Measurements from ENCODE around the gene BNC2.

Gene BNC2

DNA sequence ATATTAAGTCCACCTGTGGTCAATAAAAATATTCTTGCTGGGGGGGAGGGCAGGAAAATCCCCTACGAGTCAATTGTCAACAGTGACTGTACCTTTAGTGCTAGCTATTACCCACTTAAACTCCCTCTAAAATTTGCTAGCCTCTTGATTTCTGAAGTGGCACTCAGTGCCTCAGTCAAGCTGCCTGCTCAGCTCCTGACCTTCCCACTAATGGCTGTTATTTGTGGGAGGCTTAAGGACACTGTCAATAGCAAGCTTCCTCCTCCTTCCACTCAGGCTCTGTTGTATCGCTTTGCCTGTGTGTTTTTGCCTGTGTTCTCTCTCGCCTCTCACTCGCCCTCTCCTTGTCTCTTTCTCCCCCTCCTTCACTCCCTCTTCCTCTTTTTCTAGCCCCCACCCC lies 140.8 kb downstream of the BNC2 start:
- Mint-ChIP-seq H3K27ac (no peak overlapping the region), H3K4me1 (ENCODE audit: low read depth) (peaks cover 11% of the 10 kb centered on the region), H3K36me3 (ENCODE audit: low read depth) (no peaks in the 10 kb centered on the region), H3K9me3 (no peaks in the 10 kb centered on the region), H3K27me3 (peaks cover 55% of the 10 kb centered on the region), H3K4me3 (no peak overlapping the region)

DNA sequence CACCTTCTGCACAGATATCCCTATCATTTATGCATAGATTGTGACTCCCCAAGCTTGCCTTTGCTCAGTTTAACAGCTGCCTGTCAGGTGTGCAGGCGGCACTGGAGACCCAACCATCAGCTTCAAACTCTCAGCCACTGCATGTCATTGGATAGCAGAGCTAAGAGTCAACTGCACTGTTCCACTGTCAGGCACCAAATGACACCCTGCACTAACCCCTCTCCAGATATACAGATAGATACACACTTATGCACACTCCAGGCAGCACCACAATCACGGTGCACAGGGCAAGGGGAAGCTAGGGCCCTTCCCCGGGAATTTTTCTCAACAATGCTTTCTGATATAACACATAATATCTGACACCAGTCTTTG lies 142.3 kb downstream of the BNC2 start:
- H3K9me3 Mint-ChIP-seq = no peaks in the 10 kb centered on the region
- peaks cover 11% of the 10 kb centered on the region for H3K4me1 Mint-ChIP-seq (ENCODE audit: low read depth)
- no peak overlapping the region for H3K4me3 Mint-ChIP-seq
- no peak overlapping the region for H3K27ac Mint-ChIP-seq
- no peaks in the 10 kb centered on the region for H3K36me3 Mint-ChIP-seq (ENCODE audit: low read depth)
- peaks cover 60% of the 10 kb centered on the region for H3K27me3 Mint-ChIP-seq

DNA sequence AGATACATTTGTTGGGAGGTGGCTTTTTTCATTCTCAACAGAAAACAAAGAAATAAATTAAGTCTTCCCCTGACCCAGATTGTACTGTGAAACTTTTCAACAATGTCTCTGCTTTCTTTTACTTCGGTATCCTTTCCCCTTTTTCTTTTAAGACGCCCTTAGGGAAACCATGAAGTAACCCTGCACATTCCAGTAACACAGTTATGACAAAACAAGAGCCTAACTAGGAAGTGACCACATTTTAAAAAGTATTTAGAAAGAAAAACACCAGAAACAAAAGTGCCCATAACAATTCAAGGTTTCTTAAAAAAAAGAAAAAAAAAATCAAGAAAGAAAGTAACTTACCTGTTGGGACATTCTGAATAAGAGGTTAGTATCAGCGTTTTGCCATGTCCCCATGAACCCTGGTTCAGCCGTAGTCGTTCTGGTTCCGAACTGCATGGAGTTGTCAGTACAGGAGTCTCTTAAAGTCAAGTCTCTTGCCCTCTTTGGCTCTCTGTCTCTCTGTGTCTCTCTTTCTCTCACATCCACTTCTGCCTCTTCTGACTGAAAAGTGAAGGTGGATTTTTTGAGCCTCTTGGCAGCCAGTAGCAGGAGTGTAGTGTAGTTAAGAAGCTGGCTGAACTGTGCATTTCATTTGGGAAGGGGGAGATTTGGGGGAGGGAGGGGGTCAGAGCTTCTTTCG lies 142.9 kb downstream of the BNC2 start:
- Mint-ChIP-seq H3K36me3 (ENCODE audit: low read depth) (no peaks in the 10 kb centered on the region), H3K27ac (no peak overlapping the region), H3K9me3 (no peaks in the 10 kb centered on the region), H3K4me1 (ENCODE audit: low read depth) (peaks cover 11% of the 10 kb centered on the region), H3K27me3 (peaks cover 60% of the 10 kb centered on the region), H3K4me3 (no peak overlapping the region)

DNA sequence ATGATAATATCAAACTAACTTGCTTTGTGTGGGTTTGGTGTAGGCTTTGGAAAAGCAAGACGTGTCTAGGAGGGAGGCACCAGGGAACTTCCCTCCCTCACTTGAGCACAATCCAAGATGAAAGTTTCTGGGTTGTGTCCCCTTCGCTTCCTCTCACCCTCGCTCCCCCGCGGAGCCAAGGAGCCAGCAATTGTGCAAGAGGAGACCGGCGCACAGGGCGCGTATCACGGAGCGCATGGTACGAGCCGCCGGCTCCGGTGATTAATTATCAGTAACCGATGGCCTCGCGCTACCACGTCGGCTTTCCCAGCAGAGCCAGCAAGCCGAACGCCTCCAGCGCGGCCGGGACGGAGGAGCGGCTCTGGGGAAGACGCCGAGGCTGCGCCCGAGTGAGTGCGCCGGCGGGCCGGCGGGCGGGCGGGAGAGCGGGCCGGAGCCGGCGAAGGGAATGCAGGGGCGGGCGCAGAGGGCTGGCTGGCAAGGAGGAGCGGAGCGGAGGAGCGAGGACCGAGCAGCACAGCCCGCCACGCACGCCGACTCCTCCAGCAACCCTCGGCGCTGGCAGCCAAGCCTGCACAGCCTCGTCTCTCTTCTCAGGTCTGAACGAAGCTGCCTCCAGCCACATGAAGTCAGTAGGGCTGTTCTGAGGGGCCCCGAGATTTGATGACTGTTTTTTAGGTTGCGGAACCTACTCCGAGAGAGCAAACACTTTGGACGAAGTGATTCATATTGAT lies 143.6 kb downstream of the BNC2 start:
- H3K4me3 Mint-ChIP-seq = no peak overlapping the region
- H3K9me3 Mint-ChIP-seq = no peaks in the 10 kb centered on the region
- no peak overlapping the region for H3K27ac Mint-ChIP-seq
- H3K36me3 Mint-ChIP-seq (ENCODE audit: low read depth) = no peaks in the 10 kb centered on the region
- peaks cover 11% of the 10 kb centered on the region for H3K4me1 Mint-ChIP-seq (ENCODE audit: low read depth)
- H3K27me3 Mint-ChIP-seq = peaks cover 60% of the 10 kb centered on the region

DNA sequence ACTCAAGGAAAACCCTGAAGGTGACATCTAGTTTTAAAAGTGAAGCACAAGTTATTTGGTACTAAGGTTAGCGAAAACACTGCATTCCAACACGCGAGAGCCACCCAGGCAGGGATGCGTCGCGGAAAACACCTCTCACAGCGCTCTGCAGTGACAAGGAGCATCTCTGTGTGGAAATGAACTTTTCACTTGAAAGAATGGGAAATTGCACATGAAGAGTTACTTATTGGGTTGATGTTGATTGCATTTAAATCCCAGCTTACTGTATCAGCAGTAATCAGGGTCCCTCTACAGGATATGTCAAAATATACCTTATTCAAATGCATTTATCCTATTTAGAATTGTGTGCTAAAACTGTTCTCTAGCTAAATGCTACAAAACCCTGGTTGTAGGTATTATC lies 144.4 kb downstream of the BNC2 start:
- Mint-ChIP-seq H3K4me3 (no peak overlapping the region), H3K4me1 (ENCODE audit: low read depth) (peaks cover 11% of the 10 kb centered on the region), H3K36me3 (ENCODE audit: low read depth) (no peaks in the 10 kb centered on the region), H3K9me3 (no peaks in the 10 kb centered on the region), H3K27ac (no peak overlapping the region), H3K27me3 (peaks cover 56% of the 10 kb centered on the region)

DNA sequence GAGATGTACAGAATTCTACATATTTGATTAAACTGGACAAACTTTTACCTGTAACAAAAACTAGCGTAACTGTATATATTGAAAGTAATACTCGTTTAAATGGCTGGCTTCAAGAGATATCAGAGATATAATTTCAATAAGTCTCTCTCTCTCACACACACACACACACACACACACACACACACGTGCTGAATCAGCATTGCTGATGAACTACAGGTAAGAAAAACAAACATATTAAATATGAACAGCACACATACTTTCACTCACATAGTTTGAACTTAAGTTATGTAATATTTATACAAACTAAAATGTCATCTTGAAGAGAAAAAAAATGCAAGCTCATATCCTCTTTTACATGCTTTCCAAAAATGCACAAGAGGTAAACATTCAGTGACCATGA lies 145.4 kb downstream of the BNC2 start:
- no peaks in the 10 kb centered on the region for H3K36me3 Mint-ChIP-seq (ENCODE audit: low read depth)
- no peak overlapping the region for H3K4me3 Mint-ChIP-seq
- no peak overlapping the region for H3K27ac Mint-ChIP-seq
- H3K27me3 Mint-ChIP-seq = peaks cover 55% of the 10 kb centered on the region
- peaks cover 11% of the 10 kb centered on the region for H3K4me1 Mint-ChIP-seq (ENCODE audit: low read depth)
- H3K9me3 Mint-ChIP-seq = no peaks in the 10 kb centered on the region

- H3K4me1 Mint-ChIP-seq (ENCODE audit: low read depth) = peaks cover 8% of the 10 kb centered on the region
- H3K4me3 Mint-ChIP-seq = no peak overlapping the region
- no peaks in the 10 kb centered on the region for H3K36me3 Mint-ChIP-seq (ENCODE audit: low read depth)
These were observed 148.5 kb downstream of the BNC2 start for GRCh38 chr9:16721972-16722371.

GRCh38 chr9:16720386-16720785 lies 150.1 kb downstream of the BNC2 start:
- no peaks in the 10 kb centered on the region for H3K9me3 Mint-ChIP-seq

More at GRCh38 chr9:16721972-16722371, 148.5 kb downstream of the BNC2 start:
- H3K27me3 Mint-ChIP-seq = peaks cover 26% of the 10 kb centered on the region
- no peaks in the 10 kb centered on the region for H3K9me3 Mint-ChIP-seq
- H3K27ac Mint-ChIP-seq = no peak overlapping the region

DNA sequence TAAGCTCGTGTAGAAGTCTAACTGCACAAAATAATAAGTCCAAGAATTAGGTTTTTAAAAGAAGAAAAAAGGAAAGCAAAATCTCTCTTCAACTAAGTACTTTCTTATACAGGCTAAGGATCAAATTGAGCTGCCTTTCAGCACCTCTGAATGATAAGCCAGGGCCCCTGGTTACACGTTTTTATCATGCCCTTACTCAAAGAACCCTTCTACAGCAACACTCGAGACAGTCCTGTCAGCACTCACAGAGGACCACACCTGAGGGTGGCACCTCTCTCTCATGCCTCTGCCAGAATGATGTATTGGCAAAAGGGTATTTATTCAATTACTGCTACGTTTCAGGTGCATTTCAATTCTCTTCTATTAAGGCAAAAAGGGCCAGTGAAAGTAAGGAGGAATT lies 150.5 kb downstream of the BNC2 start:
- H3K4me1 Mint-ChIP-seq (ENCODE audit: low read depth) = no peaks in the 10 kb centered on the region
- peaks cover 6% of the 10 kb centered on the region for H3K27me3 Mint-ChIP-seq
- H3K4me3 Mint-ChIP-seq = no peak overlapping the region
- no peaks in the 10 kb centered on the region for H3K36me3 Mint-ChIP-seq (ENCODE audit: low read depth)
- no peak overlapping the region for H3K27ac Mint-ChIP-seq
- no peaks in the 10 kb centered on the region for H3K9me3 Mint-ChIP-seq

More at GRCh38 chr9:16720386-16720785, 150.1 kb downstream of the BNC2 start:
- Mint-ChIP-seq H3K27me3 (peaks cover 10% of the 10 kb centered on the region), H3K36me3 (ENCODE audit: low read depth) (no peaks in the 10 kb centered on the region), H3K27ac (no peak overlapping the region), H3K4me1 (ENCODE audit: low read depth) (no peaks in the 10 kb centered on the region), H3K4me3 (no peak overlapping the region)

- H3K27me3 Mint-ChIP-seq = no peaks in the 10 kb centered on the region
- H3K9me3 Mint-ChIP-seq = peaks cover under 1% of the 10 kb centered on the region
- H3K36me3 Mint-ChIP-seq (ENCODE audit: low read depth) = no peaks in the 10 kb centered on the region
- H3K4me3 Mint-ChIP-seq = no peak overlapping the region
- no peak overlapping the region for H3K27ac Mint-ChIP-seq
- H3K4me1 Mint-ChIP-seq (ENCODE audit: low read depth) = no peaks in the 10 kb centered on the region
These were observed 151.5 kb downstream of the BNC2 start for GRCh38 chr9:16718952-16719351.

DNA sequence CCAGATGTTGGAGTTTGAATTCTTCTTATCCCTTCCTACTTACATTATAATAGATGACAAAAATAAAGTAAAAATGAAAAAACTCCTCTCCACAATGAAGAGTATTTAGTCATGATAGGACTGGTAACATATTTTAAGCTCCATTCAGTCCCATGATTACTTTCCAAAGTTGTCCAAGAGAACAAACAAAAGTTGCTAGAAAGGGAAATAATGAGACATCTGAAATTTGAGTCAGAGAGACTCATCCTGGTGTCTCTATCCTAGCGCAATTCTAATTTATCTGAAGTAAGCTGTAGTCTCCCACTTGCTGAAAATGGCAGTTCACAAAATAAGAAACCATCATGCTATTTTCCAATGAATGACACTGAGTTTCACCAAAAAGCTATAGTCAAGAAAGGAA lies 152.2 kb downstream of the BNC2 start:
- Mint-ChIP-seq H3K27ac (no peak overlapping the region), H3K27me3 (no peaks in the 10 kb centered on the region), H3K36me3 (ENCODE audit: low read depth) (no peaks in the 10 kb centered on the region), H3K9me3 (peaks cover 3% of the 10 kb centered on the region), H3K4me1 (ENCODE audit: low read depth) (no peaks in the 10 kb centered on the region), H3K4me3 (no peak overlapping the region)

DNA sequence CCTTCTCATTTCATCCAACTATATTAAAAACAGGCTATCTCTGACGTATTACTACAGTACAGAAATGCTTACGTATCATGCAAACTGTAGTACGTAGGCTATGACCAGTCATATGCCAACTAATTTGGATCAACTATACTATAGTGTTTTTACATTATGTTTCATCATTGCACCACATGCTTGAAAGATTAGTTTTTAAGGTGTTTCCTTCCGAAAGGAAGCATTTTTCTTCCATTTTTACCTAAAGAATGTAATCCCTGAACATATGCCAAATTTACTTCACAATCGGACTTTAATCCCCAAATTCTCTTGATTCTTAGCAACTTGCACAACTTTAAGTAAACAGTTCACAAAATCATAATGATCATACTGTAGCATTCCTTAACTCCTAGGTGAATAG lies 153.9 kb downstream of the BNC2 start:
- Mint-ChIP-seq H3K27me3 (no peaks in the 10 kb centered on the region), H3K4me1 (ENCODE audit: low read depth) (no peaks in the 10 kb centered on the region), H3K27ac (no peak overlapping the region), H3K36me3 (ENCODE audit: low read depth) (no peaks in the 10 kb centered on the region), H3K4me3 (no peak overlapping the region), H3K9me3 (peaks cover 3% of the 10 kb centered on the region)

- Mint-ChIP-seq H3K4me1 (ENCODE audit: low read depth) (no peaks in the 10 kb centered on the region), H3K27me3 (no peaks in the 10 kb centered on the region), H3K4me3 (no peak overlapping the region), H3K36me3 (ENCODE audit: low read depth) (no peaks in the 10 kb centered on the region), H3K27ac (no peak overlapping the region), H3K9me3 (peaks cover 3% of the 10 kb centered on the region)
These were observed 155.1 kb downstream of the BNC2 start for GRCh38 chr9:16715404-16715803.

GRCh38 chr9:16712787-16713186 lies 157.7 kb downstream of the BNC2 start:
- Mint-ChIP-seq H3K4me3 (no peak overlapping the region), H3K27ac (no peak overlapping the region), H3K27me3 (no peaks in the 10 kb centered on the region), H3K36me3 (ENCODE audit: low read depth) (no peaks in the 10 kb centered on the region), H3K4me1 (ENCODE audit: low read depth) (no peaks in the 10 kb centered on the region), H3K9me3 (peaks cover 3% of the 10 kb centered on the region)

GRCh38 chr9:16710888-16711287 lies 159.6 kb downstream of the BNC2 start:
- no peak overlapping the region for H3K27ac Mint-ChIP-seq
- H3K27me3 Mint-ChIP-seq = no peaks in the 10 kb centered on the region
- no peak overlapping the region for H3K4me3 Mint-ChIP-seq
- no peaks in the 10 kb centered on the region for H3K36me3 Mint-ChIP-seq (ENCODE audit: low read depth)
- H3K9me3 Mint-ChIP-seq = peaks cover 3% of the 10 kb centered on the region
- H3K4me1 Mint-ChIP-seq (ENCODE audit: low read depth) = no peaks in the 10 kb centered on the region

DNA sequence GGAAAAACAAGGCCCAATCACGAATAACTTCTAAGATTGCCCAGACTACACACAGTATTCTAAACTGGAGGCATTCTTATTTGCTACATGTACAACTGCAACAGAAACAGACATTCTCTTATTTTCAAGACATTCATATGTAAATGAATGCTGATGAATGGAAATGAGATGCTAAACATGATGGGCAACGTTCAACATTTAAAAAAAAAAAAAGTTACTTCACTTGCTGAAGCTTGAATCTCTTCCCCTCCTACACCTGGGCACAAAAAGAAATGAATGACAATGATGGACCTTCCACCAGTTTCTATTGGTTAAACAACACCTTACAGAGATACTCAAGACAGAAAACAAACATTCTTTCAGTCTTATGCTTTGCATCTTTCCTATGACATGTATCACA lies 160.5 kb downstream of the BNC2 start:
- no peak overlapping the region for H3K27ac Mint-ChIP-seq
- no peak overlapping the region for H3K4me3 Mint-ChIP-seq
- no peaks in the 10 kb centered on the region for H3K36me3 Mint-ChIP-seq (ENCODE audit: low read depth)
- H3K9me3 Mint-ChIP-seq = peaks cover 3% of the 10 kb centered on the region
- H3K27me3 Mint-ChIP-seq = no peaks in the 10 kb centered on the region
- no peaks in the 10 kb centered on the region for H3K4me1 Mint-ChIP-seq (ENCODE audit: low read depth)
